H9 (cell line): ENCODE results near the gene RABGAP1. TPM values are rescaled to one million over a fixed set of nuclear protein-coding genes. Genes with fewer than 3 reads are reported as not detected.

ENCODE experiments used
- DNase-seq: peaks from one replicate; pipeline ENCODE4 v3.0.0-alpha.2; 2017
- H2AFZ ChIP-seq: one replicate; pipeline ENCODE4 v1.6.1; 2013; ENCODE audit warnings: mild to moderate bottlenecking, low read length, control low read depth, moderate library complexity
- H2AK5ac ChIP-seq: 2 replicates; pipeline ENCODE4 v1.6.1; 2013; ENCODE audit warnings: low read length, control low read depth, mixed read lengths; ENCODE audit not compliant: insufficient read length
- H2BK120ac ChIP-seq: one replicate; pipeline ENCODE4 v1.6.1; 2013; ENCODE audit warnings: low read depth, mild to moderate bottlenecking, low read length, control low read depth, inconsistent platforms; ENCODE audit not compliant: poor library complexity, severe bottlenecking
- H2BK12ac ChIP-seq: 2 replicates; pipeline ENCODE4 v1.6.1; 2013; ENCODE audit warnings: low read length, control low read depth, mixed read lengths, low read depth; ENCODE audit not compliant: insufficient read length
- H2BK15ac ChIP-seq: 2 replicates; pipeline ENCODE4 v1.6.1; 2013; ENCODE audit warnings: low read depth, low read length, control low read depth
- H2BK20ac ChIP-seq: one replicate; pipeline ENCODE4 v1.6.1; 2013; ENCODE audit warnings: low read depth, mild to moderate bottlenecking, low read length, control low read depth, inconsistent platforms; ENCODE audit not compliant: poor library complexity, severe bottlenecking
- H2BK5ac ChIP-seq: 2 replicates; pipeline ENCODE4 v1.6.1; 2013; ENCODE audit warnings: low read length, control low read depth, mixed read lengths; ENCODE audit not compliant: insufficient read length
- H3K14ac ChIP-seq: 2 replicates; pipeline ENCODE4 v1.6.1; 2013; ENCODE audit warnings: low read length, control low read depth; ENCODE audit not compliant: insufficient read depth
- H3K18ac ChIP-seq: 2 replicates; pipeline ENCODE4 v1.6.1; 2013; ENCODE audit warnings: low read depth, mild to moderate bottlenecking, mixed read lengths, low read length, control low read depth; ENCODE audit not compliant: insufficient read length
- H3K23ac ChIP-seq: 2 replicates; pipeline ENCODE4 v1.6.1; 2013; ENCODE audit warnings: low read length, control low read depth, mixed read lengths, low read depth; ENCODE audit not compliant: insufficient read length
- H3K23me2 ChIP-seq: 2 replicates; pipeline ENCODE4 v1.6.1; 2013; ENCODE audit warnings: low read depth, mild to moderate bottlenecking, mixed read lengths, low read length, control low read depth; ENCODE audit not compliant: insufficient read length, poor library complexity, severe bottlenecking
- H3K27ac ChIP-seq: 2 replicates; pipeline ENCODE4 v1.5.1; 2013; ENCODE audit warnings: low read length, control low read depth, mixed read lengths, low read depth; ENCODE audit not compliant: insufficient read length
- H3K27me3 ChIP-seq: 2 replicates; pipeline ENCODE4 v1.6.1; 2013; ENCODE audit warnings: low read length, control low read depth, inconsistent platforms; ENCODE audit not compliant: insufficient read depth
- H3K4ac ChIP-seq: 2 replicates; pipeline ENCODE4 v1.6.1; 2013; ENCODE audit warnings: low read depth, mild to moderate bottlenecking, control low read depth, inconsistent platforms, low read length, moderate library complexity
- H3K4me1 ChIP-seq: 2 replicates; pipeline ENCODE4 v1.6.1; 2013; ENCODE audit warnings: low read length, control low read depth, inconsistent platforms; ENCODE audit not compliant: insufficient read depth
- H3K4me2 ChIP-seq: 2 replicates; pipeline ENCODE4 v1.6.1; 2013; ENCODE audit warnings: low read length, control low read depth, mixed read lengths; ENCODE audit not compliant: insufficient read length, insufficient read depth
- H3K56ac ChIP-seq: 2 replicates; pipeline ENCODE4 v1.6.1; 2013; ENCODE audit warnings: low read depth, mild to moderate bottlenecking, mixed read lengths, low read length, control low read depth; ENCODE audit not compliant: insufficient read length
- H3K79me1 ChIP-seq: 2 replicates; pipeline ENCODE4 v1.6.1; 2013; ENCODE audit warnings: low read depth, mild to moderate bottlenecking, moderate library complexity, low read length, control low read depth, inconsistent platforms; ENCODE audit not compliant: insufficient read depth, poor library complexity, severe bottlenecking
- H3K79me2 ChIP-seq: 2 replicates; pipeline ENCODE4 v1.6.1; 2013; ENCODE audit warnings: low read length, control low read depth, inconsistent platforms; ENCODE audit not compliant: insufficient read depth
- H3K9ac ChIP-seq: 2 replicates; pipeline ENCODE4 v1.6.1; 2013; ENCODE audit warnings: low read length, control low read depth, mixed read lengths; ENCODE audit not compliant: insufficient read length; ENCODE audit errors: extremely low read depth
- H3K9me3 ChIP-seq: one replicate; pipeline ENCODE4 v1.6.1; 2013; ENCODE audit warnings: low read depth, low read length, inconsistent platforms; ENCODE audit not compliant: control insufficient read depth
- H3T11ph ChIP-seq: one replicate; pipeline ENCODE4 v1.6.1; 2013; ENCODE audit warnings: mild to moderate bottlenecking, low read length, control low read depth, inconsistent platforms
- H4K20me1 ChIP-seq: one replicate; pipeline ENCODE4 v1.6.1; 2013; ENCODE audit not compliant: control insufficient read depth, insufficient read length, insufficient read depth
- H4K5ac ChIP-seq: 2 replicates; pipeline ENCODE4 v1.6.1; 2013; ENCODE audit warnings: low read depth, mild to moderate bottlenecking, mixed read lengths, low read length, control low read depth; ENCODE audit not compliant: insufficient read length
- H4K8ac ChIP-seq: replicated peaks from 2 replicates; pipeline ENCODE4 v1.6.1; 2013; ENCODE audit warnings: low read length, control low read depth, mixed read lengths, low read depth; ENCODE audit not compliant: insufficient read length
- H4K91ac ChIP-seq: 2 replicates; pipeline ENCODE4 v1.6.1; 2013; ENCODE audit warnings: low read depth, mild to moderate bottlenecking, moderate library complexity, mixed read lengths, low read length, control low read depth; ENCODE audit not compliant: insufficient read length
- H3K27ac Mint-ChIP-seq, 3 experiments: 2 replicates in 2 of 3; 3 replicates in 1 of 3; pipeline ENCODE4 v1.8.0; 2020 to 2021; ENCODE audit warnings: mixed read lengths in 3 of 3, mild to moderate bottlenecking in 1 of 3, moderate library complexity in 1 of 3
- H3K27me3 Mint-ChIP-seq: 2 replicates; pipeline ENCODE4 v1.8.0; 2021; ENCODE audit warnings: low read depth, mild to moderate bottlenecking, moderate library complexity, mixed read lengths
- H3K36me3 Mint-ChIP-seq, 3 experiments: 2 replicates in 2 of 3; 3 replicates in 1 of 3; pipeline ENCODE4 v1.8.0; 2020 to 2021; ENCODE audit warnings: low read depth in 3 of 3, mixed read lengths in 3 of 3; ENCODE audit not compliant: insufficient read depth in 1 of 3
- H3K4me1 Mint-ChIP-seq, 2 experiments: 2 replicates each; pipeline ENCODE4 v1.8.0; 2020; ENCODE audit warnings: mixed read lengths in 2 of 2
- H3K4me3 Mint-ChIP-seq, 2 experiments: 2 replicates in 1 of 2; 3 replicates in 1 of 2; pipeline ENCODE4 v1.8.0; 2020 to 2021; ENCODE audit warnings: mild to moderate bottlenecking in 2 of 2, mixed read lengths in 2 of 2, moderate library complexity in 1 of 2
- H3K9me3 Mint-ChIP-seq, 2 experiments: 2 replicates in 1 of 2; 3 replicates in 1 of 2; pipeline ENCODE4 v1.8.0; 2020; ENCODE audit warnings: mild to moderate bottlenecking in 2 of 2, mixed read lengths in 2 of 2, moderate library complexity in 1 of 2
- CTCF ChIP-seq: fragments of 200-600 bp; sonication (generic); conservative IDR thresholded peaks from 3 replicates; pipeline ENCODE4 v1.8.0; 2021; ENCODE audit warnings: antibody characterized with exemption, mild to moderate bottlenecking
- WGBS: extraction: QIAGEN DNeasy Blood & Tissue Kit; methylation state at CpG from one replicate; pipeline ENCODE4 v1.1.7; 2013; ENCODE audit warnings: missing lambda C conversion rate, low lambda C conversion rate, mixed read lengths; ENCODE audit not compliant: insufficient read length; ENCODE audit errors: extremely low coverage; 5-methylcytosine and 5-hydroxymethylcytosine counted together
- total RNA-seq: library from RNA; stranded (reverse); gene quantifications from 2 replicates; pipeline ENCODE4 v1.2.1, GENCODE V29; 2021

RABGAP1 gene
- total RNA-seq, 1 experiment from 2014 or later: 31.6 TPM

GRCh38 chr9:122998448-122998847 is 57.6 kb downstream of the RABGAP1 start:
- Histone ChIP-seq H4K8ac (no peak overlapping the region), H3K9ac (no peak overlapping the region), H2BK15ac (no peak overlapping the region), H2BK120ac (no peak overlapping the region), H2AFZ (no peak overlapping the region), H3K79me1 (no peaks in the 10 kb centered on the region), H2BK5ac (no peak overlapping the region), H2AK5ac (no peak overlapping the region), H4K91ac (no peak overlapping the region), H3K18ac (no peak overlapping the region), H3K4me2 (no peak overlapping the region), H3T11ph (no peak overlapping the region), H4K5ac (no peak overlapping the region), H3K9me3 (no peaks in the 10 kb centered on the region), H3K27me3 (no peaks in the 10 kb centered on the region), H3K79me2 (no peaks in the 10 kb centered on the region), H2BK20ac (no peak overlapping the region), H3K4ac (no peak overlapping the region), H3K14ac (no peak overlapping the region), H4K20me1 (no peaks in the 10 kb centered on the region), H3K56ac (no peak overlapping the region), H3K4me1 (no peaks in the 10 kb centered on the region), H3K23ac (no peak overlapping the region), H3K23me2 (no peaks in the 10 kb centered on the region), H2BK12ac (no peak overlapping the region), H3K27ac (no peak overlapping the region)
- Mint-ChIP-seq H3K36me3 (peaks cover 10 to 50% (median 39%) of the 10 kb centered on the region in 3 experiments; a peak in 6 of 7 replicates), H3K9me3 (no peaks in the 10 kb centered on the region), H3K4me3 (no peak overlapping the region), H3K4me1 (peaks cover 15 to 21% of the 10 kb centered on the region in 2 experiments), H3K27me3 (no peaks in the 10 kb centered on the region), H3K27ac (no peak overlapping the region; a peak in 1 of 7 replicates)
- no peak for TF ChIP-seq CTCF
- WGBS: no CpG with 5 or more reads among the region's 5 CpGs
- no peak for DNase-seq
